ENCODE data around the gene DVL2. TPM values are rescaled to one million over a fixed set of nuclear protein-coding genes. Genes with fewer than 3 reads are reported as not detected.
A peak's percentile ranks its signal among the peaks of the same experiment; 100 is the strongest.

DVL2 gene
- total and polyA plus RNA-seq, 2 of the 13 experiments (the other 11 are each of a cell fraction or from before 2014, with no cell fraction given), result 5.7 to 38.2 TPM

DNA sequence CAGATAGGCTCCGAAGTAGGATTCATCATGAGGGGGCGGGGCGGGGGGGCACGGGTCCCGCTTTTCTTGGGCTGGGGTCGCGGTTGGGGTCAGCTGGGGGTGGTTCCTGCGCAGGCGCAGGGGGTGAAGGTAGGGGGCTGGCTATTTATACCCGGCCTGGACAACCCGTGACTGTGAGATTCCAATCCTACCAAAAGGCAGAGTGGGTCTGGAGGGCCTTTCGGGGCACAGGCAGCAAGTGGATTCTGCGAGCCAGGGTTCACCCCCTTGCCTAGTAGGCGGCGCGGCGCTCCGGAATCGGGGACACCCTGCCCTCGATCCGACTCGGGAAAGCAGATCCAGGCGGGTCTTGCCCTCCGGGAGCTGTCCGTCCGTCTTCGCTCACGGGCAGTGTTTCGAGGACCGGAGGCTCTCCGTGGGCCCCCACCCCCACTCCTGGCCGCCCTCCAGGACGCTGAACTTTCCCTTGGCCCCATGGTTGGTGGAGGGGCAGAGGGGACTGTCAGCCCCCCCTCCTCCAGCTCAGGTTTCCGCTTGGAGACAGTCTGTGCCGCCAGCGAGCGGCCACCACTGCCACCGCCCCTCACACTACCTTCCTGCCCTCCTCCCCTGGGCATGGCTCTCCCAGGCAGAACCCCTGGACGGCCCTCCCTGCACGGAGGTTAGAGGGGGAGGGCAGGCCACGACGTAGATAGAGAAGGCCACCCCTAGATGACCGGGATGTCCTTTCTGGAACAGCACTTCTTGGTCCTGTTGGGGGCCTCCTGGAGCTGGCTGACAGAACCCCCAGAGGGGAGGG is 47.8 kb upstream of the DVL2 start (continued):
- no peak for TF ChIP-seq ZFP91 (CRISPR knock-in tag; IDR thresholded peaks at IDR 0.05; ENCODE audit: borderline replicate concordance)
- TF ChIP-seq IKZF4 (CRISPR knock-in tag; IDR thresholded peaks at IDR 0.05; ENCODE audit: borderline replicate concordance, low read depth, not compliant biosample characterization), result no peak
- TF ChIP-seq ZKSCAN5 (CRISPR knock-in tag; IDR thresholded peaks at IDR 0.05), result no peak
- TF ChIP-seq, protein P1, sequence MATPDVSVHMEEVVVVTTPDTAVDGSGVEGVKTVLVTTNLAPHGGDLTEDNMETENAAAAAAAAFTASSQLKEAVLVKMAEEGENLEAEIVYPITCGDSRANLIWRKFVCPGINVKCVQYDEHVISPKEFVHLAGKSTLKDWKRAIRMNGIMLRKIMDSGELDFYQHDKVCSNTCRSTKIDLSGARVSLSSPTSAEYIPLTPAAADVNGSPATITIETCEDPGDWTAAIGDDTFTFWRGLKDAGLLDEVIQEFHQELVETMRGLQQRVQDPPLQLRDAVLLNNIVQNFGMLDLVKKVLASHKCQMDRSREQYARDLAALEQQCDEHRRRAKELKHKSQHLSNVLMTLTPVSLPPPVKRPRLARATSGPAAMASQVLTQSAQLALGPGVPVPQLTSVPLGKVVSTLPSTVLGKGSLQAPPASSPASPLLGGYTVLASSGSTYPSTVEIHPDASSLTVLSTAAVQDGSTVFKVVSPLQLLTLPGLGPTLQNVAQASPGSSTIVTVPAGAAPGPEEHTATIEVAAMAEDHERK (CRISPR knock-in tag; IDR thresholded peaks at IDR 0.05; ENCODE audit: low read depth), result no peak
- 0 out of 2 replicates have a peak, but pooled peaks have one; percentile 48 for TF ChIP-seq ZBTB34 (CRISPR knock-in tag; IDR thresholded peaks at IDR 0.05)
- no peak for TF ChIP-seq ZBTB40 (IDR thresholded peaks at IDR 0.05)
- no peak for TF ChIP-seq ZBTB40 (CRISPR knock-in tag; IDR thresholded peaks at IDR 0.05)
- no peak for TF ChIP-seq CREB1 (IDR thresholded peaks at IDR 0.05)
- no peak for TF ChIP-seq CREB1 (CRISPR knock-in tag; IDR thresholded peaks at IDR 0.05)
- TF ChIP-seq MBNL3 (CRISPR knock-in tag; conservative IDR thresholded peaks at IDR 0.05), result no peak
- TF ChIP-seq ZNF75D (CRISPR knock-in tag; IDR thresholded peaks at IDR 0.05; ENCODE audit: borderline replicate concordance), result no peak
- TF ChIP-seq ZNF333 (CRISPR knock-in tag; IDR thresholded peaks at IDR 0.05; ENCODE audit: borderline replicate concordance), result no peak
- TF ChIP-seq ZNF556 (CRISPR knock-in tag; IDR thresholded peaks at IDR 0.05; ENCODE audit: borderline replicate concordance), result 0 out of 2 replicates have a peak, but pooled peaks have one; percentile 21
- TF ChIP-seq NFE2 (CRISPR knock-in tag; IDR thresholded peaks at IDR 0.05), result no peak
- no peak for TF ChIP-seq RCOR2 (CRISPR knock-in tag; IDR thresholded peaks at IDR 0.05)

Measured in HepG2 (cell line).